GM21723 (cell line): ENCODE results near the gene PRKAG2.
A peak's percentile ranks its signal among the peaks of the same experiment; 100 is the strongest.
"Not testable (repeated sequence)": the region's sequence is repeated elsewhere in the genome, so short reads cannot be mapped to it uniquely, and the experiment has no call there.

Experiments used
- ATAC-seq: cut with Tn5 transposase; IDR thresholded peaks from one replicate; pipeline ENCODE4 v1.9.1; 2021; ENCODE audit warnings: mild to moderate bottlenecking, moderate library complexity; ENCODE audit not compliant: unreplicated experiment

PRKAG2 gene

GRCh38 chr7:151806204-151806603 is 70.7 kb downstream of the PRKAG2 start:
- no peak for ATAC-seq

- ATAC-seq = no peak
These were observed 71.7 kb downstream of the PRKAG2 start for GRCh38 chr7:151805191-151805590.

DNA sequence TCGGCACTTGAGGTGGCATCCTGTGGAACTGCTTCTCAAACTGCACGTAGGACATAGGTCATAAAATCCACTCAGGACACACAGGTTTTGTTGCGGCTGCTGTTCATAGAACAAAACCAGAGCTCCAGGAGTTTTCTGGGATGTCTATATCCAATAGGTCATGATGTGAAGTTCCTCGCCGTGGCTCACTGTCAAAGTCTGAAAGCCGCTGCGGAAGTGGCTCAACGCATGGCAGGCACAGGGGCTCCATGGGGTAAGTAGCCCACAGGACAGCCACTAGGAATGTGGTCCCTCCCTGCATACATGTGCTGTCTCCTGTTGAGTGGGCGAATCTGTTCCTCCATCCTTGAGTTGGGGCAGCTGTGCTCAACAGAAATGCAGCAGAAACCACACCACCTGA is 72.2 kb downstream of the PRKAG2 start:
- no peak for ATAC-seq

DNA sequence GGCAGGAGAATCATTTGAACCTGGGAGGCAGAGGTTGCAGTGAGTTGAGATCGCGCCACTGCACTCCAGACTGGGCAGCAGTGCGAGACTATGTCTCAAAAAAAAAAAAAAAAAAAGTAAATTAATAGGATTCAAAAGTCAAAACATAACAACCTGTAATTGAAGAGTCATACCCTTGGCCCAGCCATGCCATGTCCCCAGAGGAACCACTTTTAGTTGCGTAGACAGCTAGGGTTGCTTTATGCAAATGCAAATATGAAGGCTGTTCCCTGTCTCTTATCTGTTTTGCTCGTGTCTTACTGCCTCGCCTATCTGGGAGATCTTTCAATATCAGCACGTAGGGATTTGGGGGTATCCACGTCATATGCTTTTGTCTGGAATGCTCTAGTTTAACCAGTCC is 73.1 kb downstream of the PRKAG2 start:
- no peak for ATAC-seq

GRCh38 chr7:151802469-151802846 is 74.5 kb downstream of the PRKAG2 start:
- no peak for ATAC-seq

- ATAC-seq = no peak
These were observed 75.0 kb downstream of the PRKAG2 start for GRCh38 chr7:151801782-151802468.

DNA sequence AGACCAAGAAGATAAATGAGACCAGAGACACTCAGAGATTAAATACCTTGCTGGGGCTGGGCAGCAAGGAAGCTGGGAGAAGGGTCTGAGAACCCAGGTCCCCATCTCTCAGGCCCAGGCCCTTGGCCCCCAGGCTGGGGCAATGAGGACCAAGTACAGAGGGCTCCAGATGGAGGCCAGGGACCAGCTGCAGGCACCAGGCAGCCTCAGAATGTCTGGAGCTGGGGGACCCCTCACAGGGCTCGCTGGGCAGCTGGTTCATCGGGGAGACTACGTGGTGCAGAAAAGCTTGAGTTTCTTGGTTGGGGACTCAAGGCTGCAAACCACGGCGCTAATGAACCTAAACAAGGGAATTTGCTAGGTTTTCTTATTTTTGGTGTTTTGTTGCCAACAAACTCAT is 75.6 kb downstream of the PRKAG2 start:
- ATAC-seq = no peak

DNA sequence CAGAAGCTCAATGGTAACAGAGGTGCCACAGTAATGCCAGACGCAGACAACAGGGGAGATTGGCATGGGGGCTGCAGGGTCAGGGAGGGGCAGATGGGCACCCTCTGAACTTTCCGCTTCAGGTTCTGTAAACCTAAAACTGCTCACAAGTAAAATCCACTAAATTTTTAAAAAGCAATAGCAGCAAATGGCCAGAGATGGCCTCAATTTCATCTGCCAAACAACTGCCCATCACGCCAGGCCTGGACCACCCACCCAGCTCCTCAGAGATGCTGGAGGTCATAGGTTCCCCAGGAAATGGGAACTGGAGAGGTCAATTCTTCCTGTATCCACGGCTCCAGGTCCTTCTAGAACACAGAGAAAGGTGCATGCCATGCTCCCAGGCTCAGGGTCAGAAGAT is 76.1 kb downstream of the PRKAG2 start:
- ATAC-seq = no peak

- ATAC-seq = no peak
These were observed 76.5 kb downstream of the PRKAG2 start for GRCh38 chr7:151800391-151800790.

DNA sequence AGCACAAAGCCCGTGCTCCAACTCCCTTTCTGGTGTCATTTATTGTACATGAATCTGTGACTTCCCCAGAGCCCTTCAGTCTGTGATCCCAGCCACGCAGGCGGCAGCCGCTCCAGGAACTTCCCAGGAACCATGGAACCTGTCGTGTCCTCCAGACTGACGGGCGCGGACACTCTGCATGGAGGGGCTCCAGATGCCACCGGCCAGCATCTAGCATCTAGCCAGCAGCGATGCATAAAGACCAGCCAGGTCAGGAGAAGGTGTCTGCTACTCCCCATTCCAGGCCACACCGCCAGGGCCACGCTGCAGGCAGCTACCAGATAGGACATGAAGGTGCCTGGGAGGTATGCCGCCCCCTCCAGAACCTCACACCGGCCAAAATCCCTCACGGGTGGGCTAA is 77.4 kb downstream of the PRKAG2 start:
- no peak for ATAC-seq

DNA sequence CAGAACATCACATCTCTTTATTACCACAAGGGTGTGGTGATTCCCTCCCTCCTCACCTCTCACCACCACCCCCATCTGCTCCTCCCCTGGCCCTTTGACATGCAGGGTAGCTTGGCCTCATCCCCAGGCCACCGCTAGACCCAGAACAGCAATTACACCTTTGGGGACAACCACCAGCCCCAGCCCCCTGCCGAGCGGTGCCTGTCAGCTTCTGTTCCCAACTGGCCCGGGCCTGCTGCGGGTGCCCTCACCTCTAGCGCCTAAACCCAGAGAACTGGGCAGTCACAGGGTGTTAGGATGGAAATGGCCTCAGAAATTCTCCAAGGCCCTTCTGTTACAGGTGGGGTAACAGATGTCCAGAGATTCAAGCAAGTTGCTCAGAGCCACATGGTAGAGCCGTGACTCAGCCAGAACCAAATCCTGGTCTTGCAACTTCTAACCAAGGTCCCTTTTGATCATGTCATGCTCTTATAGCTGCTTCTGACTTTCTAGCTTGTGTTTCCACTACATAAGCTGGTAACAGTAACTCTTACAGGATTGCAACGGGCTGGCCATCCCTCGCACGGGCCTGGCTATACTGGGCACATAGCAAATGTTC is 78.0 kb downstream of the PRKAG2 start:
- ATAC-seq = no peak

DNA sequence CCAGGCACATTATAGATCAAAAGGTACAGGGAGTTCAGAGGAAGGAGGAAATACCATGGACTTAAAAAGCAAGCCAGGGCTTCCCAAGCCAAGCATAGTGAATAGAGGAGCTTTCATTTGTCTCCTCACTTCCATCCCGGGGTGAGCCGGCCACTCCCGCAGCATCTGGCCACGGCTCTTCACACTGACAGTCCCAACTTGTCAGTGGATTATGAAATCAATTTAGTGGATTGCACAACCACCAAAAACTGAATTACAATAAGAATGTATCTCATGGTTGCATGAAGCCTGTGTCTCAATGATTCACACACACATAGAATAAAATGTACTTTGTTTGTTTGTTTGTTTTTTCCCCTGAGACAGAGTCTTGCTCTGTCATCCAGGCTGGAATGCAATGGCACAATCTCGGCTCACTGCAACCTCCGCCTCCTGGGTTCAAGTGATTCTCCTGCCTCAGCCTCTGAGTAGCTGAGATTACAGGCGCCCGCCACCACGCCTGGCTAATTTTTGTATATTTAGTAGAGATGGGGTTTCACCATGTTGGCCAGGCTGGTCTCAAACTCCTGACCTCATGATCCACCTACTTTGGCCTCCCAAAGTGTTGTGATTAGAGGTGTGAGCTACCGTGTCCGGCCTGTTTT is 79.1 kb downstream of the PRKAG2 start:
- not testable (repeated sequence) for ATAC-seq

DNA sequence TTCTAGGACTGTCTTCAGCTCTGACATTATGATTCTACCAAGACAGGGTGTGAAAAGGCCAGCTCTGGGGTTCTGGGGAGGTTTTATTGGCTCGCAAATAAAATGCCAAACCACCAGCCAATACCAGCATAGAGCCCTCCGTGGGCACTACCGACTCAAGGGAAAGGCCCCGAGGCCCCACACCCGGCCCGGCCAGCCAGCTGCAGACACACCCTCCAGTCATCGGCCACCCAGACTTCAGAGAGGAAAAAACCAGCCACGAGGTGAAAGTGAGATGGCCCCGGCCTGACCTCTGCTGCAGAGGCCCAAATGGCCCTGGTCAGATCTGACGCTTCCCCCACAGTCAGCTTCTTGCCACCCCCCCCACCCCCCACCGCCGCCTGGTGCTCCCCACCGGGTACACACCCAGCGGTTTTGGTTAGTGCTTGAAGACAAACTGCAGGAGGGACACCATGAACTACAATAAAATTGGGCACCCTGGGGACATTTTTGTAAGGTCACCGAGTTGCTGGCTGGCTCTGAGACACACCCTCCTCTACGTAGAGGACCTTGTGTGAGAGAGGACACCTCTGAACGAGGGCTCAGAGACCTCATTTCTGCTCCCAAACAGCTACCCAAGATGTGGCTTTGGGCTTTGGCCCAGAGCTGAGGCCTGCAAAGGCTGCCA is 79.9 kb downstream of the PRKAG2 start:
- no peak for ATAC-seq

- ATAC-seq = no peak
These were observed 80.6 kb downstream of the PRKAG2 start for GRCh38 chr7:151796091-151796870.

GRCh38 chr7:151795168-151795811 is 81.6 kb downstream of the PRKAG2 start:
- ATAC-seq = peak; percentile 85

DNA sequence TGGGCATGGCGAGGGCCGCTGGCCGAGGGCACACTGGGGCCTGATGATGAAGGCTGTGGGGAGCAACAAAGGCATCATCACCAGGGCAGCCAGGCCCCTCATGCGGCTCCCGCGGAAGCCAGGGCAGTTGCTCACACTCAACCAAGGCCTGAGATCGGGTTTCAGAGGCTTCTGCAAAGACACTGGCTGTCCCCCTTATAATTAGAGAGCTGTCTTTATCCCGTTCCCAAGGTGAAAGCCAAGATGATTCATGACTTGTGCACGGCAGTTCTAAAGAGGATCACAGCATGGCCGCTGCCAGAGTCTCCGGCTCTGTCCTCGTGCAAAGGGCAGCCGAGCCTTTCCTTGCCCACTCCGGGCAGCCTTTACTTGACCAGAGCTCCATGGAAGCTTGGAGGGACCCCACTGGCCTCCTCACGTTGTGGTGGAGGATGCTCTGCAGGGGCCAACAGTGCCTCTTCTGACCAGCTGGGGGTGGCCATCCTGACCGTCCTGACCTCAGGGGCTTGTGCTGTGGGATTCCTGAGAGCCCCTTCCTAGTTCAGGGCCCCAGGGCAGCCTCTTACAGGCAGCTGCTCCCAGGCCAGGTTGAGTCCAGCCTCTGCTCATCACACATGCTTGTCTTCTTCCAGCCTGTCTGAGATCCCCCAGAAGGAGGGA is 82.3 kb downstream of the PRKAG2 start:
- ATAC-seq = no peak

DNA sequence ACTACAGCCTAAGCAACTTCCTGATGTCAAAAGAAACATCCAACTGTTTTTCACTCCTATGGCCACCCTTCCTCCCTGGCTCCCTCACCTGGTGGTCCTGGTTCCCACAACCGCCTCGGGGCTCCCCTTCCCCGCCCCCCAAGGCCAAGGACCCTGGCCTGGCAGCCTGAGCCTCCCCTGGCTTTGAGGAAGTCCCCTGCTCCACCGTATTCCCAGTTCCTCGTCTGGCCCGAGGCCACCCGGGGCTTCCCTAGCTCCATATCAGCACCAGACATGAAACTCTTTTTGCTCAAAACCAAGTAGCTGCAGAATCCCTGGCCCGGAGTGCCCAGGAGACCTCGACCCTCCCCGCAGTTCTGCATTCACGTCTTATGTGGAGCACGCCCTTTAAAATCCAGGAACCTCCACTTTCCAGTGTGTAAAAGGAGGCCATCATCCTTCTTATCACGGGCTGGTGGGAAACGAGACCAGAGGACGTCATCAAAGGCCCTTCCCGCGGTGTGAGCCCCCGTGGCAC is 82.9 kb downstream of the PRKAG2 start:
- no peak for ATAC-seq

DNA sequence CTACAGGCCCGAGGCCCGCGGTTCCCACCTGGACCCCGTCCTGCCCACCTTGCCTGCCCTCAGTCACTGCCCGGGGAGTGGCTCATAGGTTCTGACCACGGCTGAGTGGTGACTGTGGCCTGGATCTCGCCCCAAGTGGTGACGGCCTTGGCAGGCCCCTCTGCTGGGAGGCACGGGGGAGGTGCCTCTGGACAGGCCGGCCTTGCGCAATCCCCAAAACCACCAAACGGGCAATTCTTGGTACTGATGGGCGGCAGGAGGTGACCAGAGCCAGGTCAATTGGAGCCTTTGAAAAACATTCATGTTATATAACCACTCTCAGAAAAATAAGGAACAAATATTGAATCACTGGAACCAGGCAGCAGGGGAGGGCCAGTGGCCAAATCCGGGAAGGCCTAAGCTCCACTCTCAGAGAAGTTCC is 83.4 kb downstream of the PRKAG2 start:
- no peak for ATAC-seq

DNA sequence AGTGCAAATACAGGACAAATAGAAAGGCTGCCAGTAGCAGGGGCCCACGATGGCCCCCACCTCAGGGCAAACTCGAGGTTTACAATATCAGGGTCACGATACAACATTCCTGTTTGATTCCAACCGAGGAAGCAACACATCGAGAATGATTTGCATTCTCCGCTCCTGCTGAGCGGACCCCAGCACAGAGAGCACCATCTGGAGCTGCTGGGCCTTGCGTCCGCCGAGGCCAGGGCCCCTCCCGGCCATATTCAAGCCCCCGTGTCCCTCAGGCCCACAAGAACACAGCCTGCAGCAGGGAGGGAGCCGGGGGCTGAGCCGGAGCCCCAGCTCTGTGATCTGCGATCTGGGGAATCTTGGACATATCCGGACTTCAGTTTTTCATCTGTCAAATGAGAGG is 84.3 kb downstream of the PRKAG2 start:
- ATAC-seq = no peak

- no peak for ATAC-seq
These were observed 84.8 kb downstream of the PRKAG2 start for GRCh38 chr7:151792086-151792485.
